ENCODE data around the gene ST3GAL5. TPM values are rescaled to one million over a fixed set of nuclear protein-coding genes. Genes with fewer than 3 reads are reported as not detected.

The ST3GAL5 gene
- total and polyA plus RNA-seq, 2 experiments from 2014 or later = 3.2 to 7.9 TPM

- no peak overlapping the region; the same call in 1 of the 2 replicates for H2AFZ ChIP-seq
- H3K4me2 ChIP-seq = no peak overlapping the region
- H3K27ac ChIP-seq (ENCODE audit: low read depth) = no peak overlapping the region
- Mint-ChIP-seq H3K27me3 (ENCODE audit: insufficient read depth, low read depth, poor library complexity) (peaks cover 14% of the 10 kb centered on the region), H3K4me3 (no peak overlapping the region), H3K4me1 (peaks cover 3% of the 10 kb centered on the region; the same call in 1 of the 3 replicates), H3K27ac (no peak overlapping the region), H3K9me3 (no peaks in the 10 kb centered on the region), H3K36me3 (ENCODE audit: low read depth) (no peaks in the 10 kb centered on the region)
- no peaks in the 10 kb centered on the region for H3F3A ChIP-seq (replicated peaks; ENCODE audit: low read depth)
- no peak for TF ChIP-seq ZNF114 (CRISPR knock-in tag; IDR thresholded peaks at IDR 0.05)
- no peak for TF ChIP-seq POLR2AphosphoS5 (IDR thresholded peaks at IDR 0.05; ENCODE audit: low read depth)
- TF ChIP-seq REST (IDR thresholded peaks at IDR 0.05; ENCODE audit: unreplicated experiment) = no peak
- TF ChIP-seq ZNF462 (CRISPR knock-in tag; IDR thresholded peaks at IDR 0.05) = no peak
- no peak for TF ChIP-seq EZH2 (IDR thresholded peaks at IDR 0.05; ENCODE audit: low read depth, unreplicated experiment)
- no peak for TF ChIP-seq STAT1 (IDR thresholded peaks at IDR 0.05; ENCODE audit: unreplicated experiment)
- TF ChIP-seq NANOG (IDR thresholded peaks at IDR 0.05; ENCODE audit: borderline replicate concordance) = no peak
- no peak for TF ChIP-seq ETS1 (IDR thresholded peaks at IDR 0.05)
- TF ChIP-seq CTCF (conservative IDR thresholded peaks at IDR 0.05; ENCODE audit: low read depth in 2 of 2) = no peak
- TF ChIP-seq EZH2phosphoT487 (IDR thresholded peaks at IDR 0.05; ENCODE audit: unreplicated experiment) = no peak
- TF ChIP-seq CREB1 (CRISPR knock-in tag; IDR thresholded peaks at IDR 0.05; ENCODE audit: low read depth) = no peak
- no peak for TF ChIP-seq JUNB (IDR thresholded peaks at IDR 0.05; ENCODE audit: unreplicated experiment)
- no peak for TF ChIP-seq ZNF331 (CRISPR knock-in tag; IDR thresholded peaks at IDR 0.05; ENCODE audit: low read depth)
- no peaks in the 10 kb centered on the region for H3K79me2 ChIP-seq (replicated peaks; ENCODE audit: insufficient read depth)
- no peaks in the 10 kb centered on the region for H3K9me2 ChIP-seq (ENCODE audit: insufficient read depth)
- DNase-seq (ENCODE audit: low spot score) (no peak), ATAC-seq (no peak)
- H3K36me3 ChIP-seq (ENCODE audit: insufficient read depth) = no peaks in the 10 kb centered on the region
- H4K20me1 ChIP-seq (replicated peaks; ENCODE audit: insufficient read depth) = no peaks in the 10 kb centered on the region
- H3K27me3 ChIP-seq (ENCODE audit: insufficient read depth) = no peaks in the 10 kb centered on the region
- H3K4me1 ChIP-seq (ENCODE audit: insufficient read depth) = no peaks in the 10 kb centered on the region
- no peak overlapping the region for H3K4me3 ChIP-seq
Observed at GRCh38 chr2:85796046-85796340, 92.8 kb downstream of the ST3GAL5 start.

Data from GM23338 (cell line).